SK-N-MC (cell line): ENCODE measurements around the gene EBNA1BP2.

Experiments
- EZH2 ChIP-seq: fragments of 200-600 bp; sonication (generic); IDR thresholded peaks from one replicate; pipeline ENCODE4 v1.6.1; 2017; ENCODE audit warnings: antibody characterized with exemption
- FOXP2 ChIP-seq: optimal IDR thresholded peaks from 2 replicates; pipeline ENCODE3; 2011; ENCODE audit warnings: mild to moderate bottlenecking, moderate library complexity; ENCODE audit not compliant: insufficient read depth; ENCODE audit errors: extremely low read length, control extremely low read depth
- POLR2AphosphoS5 ChIP-seq: IDR thresholded peaks from 2 replicates; pipeline ENCODE4 v1.6.1; 2012; ENCODE audit warnings: mild to moderate bottlenecking, low read depth, low read length, borderline replicate concordance

- TF ChIP-seq EZH2 (no peak), POLR2AphosphoS5 (no peak), FOXP2 (no peak)
Measured at GRCh38 chr1:43147625-43148327, 24.3 kb downstream of the EBNA1BP2 start.
